Memory B cell (primary cell): ENCODE results near the gene BICD2.
A peak's percentile ranks its signal among the peaks of the same experiment; 100 is the strongest.

Source experiments
- ATAC-seq: fragments of 150-1000 bp; cut with Tn5 transposase; 2 replicates; pipeline ENCODE4 v1.10.0; 2021; ENCODE audit warnings: low read depth, mild to moderate bottlenecking, moderate library complexity
- DNase-seq, 2 donors: peaks; one replicate each; pipeline ENCODE4 v3.0.0; 2022; ENCODE audit warnings: low spot score in 2 of 2
- H3K27ac Mint-ChIP-seq: one replicate; pipeline ENCODE4 v1.8.0; 2022; ENCODE audit warnings: mild to moderate bottlenecking, moderate library complexity, mixed read lengths
- H3K27me3 Mint-ChIP-seq: one replicate; pipeline ENCODE4 v1.8.0; 2022; ENCODE audit warnings: mixed read lengths
- H3K36me3 Mint-ChIP-seq: one replicate; pipeline ENCODE4 v1.8.0; 2022; ENCODE audit warnings: mild to moderate bottlenecking, mixed read lengths
- H3K4me1 Mint-ChIP-seq: one replicate; pipeline ENCODE4 v1.8.0; 2022; ENCODE audit warnings: mixed read lengths
- H3K4me3 Mint-ChIP-seq: one replicate; pipeline ENCODE4 v1.8.0; 2022; ENCODE audit warnings: mild to moderate bottlenecking, moderate library complexity, mixed read lengths
- H3K9me3 Mint-ChIP-seq: one replicate; pipeline ENCODE4 v1.8.0; 2022; ENCODE audit warnings: mixed read lengths

Gene BICD2

DNA sequence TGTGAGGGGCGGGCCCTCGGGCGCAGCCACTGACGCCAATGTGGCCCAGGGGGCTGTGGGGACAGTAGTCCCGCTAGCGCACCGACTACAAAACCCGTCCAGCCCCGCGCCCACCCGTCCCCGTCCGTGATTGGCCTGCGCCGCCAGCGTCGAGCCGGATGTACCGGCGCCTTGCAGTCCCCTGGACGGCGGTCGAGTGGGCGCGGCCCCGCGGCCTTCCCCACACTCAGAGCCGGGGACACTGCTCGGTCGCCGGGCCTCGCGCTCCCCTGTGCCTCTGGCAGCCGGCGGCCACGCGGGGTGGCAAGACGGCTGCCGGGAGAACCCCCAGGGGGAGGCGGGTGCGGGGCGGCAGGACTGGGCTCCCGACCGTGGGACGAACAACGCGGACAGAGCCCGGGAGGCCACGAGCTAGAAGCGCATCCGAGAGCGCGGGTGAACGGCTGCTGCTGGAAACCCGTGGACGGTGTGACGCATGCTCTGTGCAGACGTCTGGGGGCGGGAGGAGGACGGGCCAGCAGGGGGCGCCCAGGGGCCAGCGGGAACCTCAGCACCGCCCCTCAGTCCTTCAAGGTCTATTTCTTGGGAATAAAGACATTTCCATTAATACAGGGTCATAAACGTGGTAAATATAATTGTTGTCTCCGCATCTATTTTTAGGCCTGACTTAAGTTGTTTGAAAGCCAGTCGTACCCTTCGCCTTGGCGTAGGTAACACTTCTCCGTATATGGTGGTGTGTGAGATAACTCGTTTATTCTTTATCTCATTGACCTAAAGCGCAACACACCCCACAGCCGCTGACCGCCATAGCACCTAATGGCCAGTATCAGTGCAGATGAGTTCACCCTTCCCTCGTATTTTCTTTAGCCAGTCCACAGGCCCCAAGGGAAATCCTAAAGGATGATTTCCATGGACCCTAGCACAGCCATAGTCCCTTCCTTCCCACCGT is 629 bp upstream of the BICD2 start:
- Mint-ChIP-seq H3K4me1 (peaks cover 54% of the 10 kb centered on the region), H3K4me3 (peak overlapping the region; percentile 89), H3K36me3 (no peaks in the 10 kb centered on the region), H3K27me3 (no peaks in the 10 kb centered on the region), H3K27ac (peak overlapping the region; percentile 92), H3K9me3 (no peaks in the 10 kb centered on the region)
- DNase-seq (peak; percentile 94 to 97), ATAC-seq (peak; percentile 88)

DNA sequence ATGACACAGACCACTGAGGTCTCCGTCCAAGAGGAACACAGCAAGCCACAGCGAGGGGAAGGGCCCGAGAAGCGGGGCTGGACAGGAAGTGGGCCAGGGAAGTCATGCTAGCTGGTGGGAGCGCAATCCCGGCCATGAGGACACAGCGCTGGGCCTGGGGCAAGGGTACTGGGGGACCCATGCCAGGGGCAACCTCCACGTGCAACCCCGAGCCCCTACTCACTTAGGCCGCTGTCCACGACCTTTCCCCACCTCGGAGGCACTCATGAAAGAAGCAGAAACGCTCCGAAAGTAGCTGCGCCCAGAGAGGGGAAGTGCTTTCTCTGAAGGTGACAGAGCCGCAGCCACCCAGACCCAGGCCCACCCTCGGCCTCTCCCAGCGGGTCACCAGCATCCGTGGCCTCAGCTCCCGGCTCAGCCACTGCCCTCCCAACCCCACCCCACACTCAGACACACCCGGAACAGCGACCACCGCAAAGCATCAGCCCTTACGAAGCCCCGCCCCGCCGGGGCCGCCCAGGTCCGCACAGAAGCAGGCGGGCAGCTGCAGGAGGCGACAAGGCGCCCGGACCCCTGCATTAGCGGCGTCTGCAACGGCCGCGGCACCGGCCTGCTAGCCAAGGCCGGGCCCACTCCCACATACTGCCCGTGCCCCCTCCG is 782 bp downstream of the BICD2 start:
- H3K36me3 Mint-ChIP-seq, result no peaks in the 10 kb centered on the region
- peak in 1 of 2 donors; percentile 37 for DNase-seq
- H3K27me3 Mint-ChIP-seq, result no peaks in the 10 kb centered on the region
- H3K4me3 Mint-ChIP-seq, result peak overlapping the region; percentile 98
- H3K4me1 Mint-ChIP-seq, result peaks cover 44% of the 10 kb centered on the region
- H3K9me3 Mint-ChIP-seq, result no peaks in the 10 kb centered on the region
- no peak for ATAC-seq
- H3K27ac Mint-ChIP-seq, result peak overlapping the region; percentile 84

DNA sequence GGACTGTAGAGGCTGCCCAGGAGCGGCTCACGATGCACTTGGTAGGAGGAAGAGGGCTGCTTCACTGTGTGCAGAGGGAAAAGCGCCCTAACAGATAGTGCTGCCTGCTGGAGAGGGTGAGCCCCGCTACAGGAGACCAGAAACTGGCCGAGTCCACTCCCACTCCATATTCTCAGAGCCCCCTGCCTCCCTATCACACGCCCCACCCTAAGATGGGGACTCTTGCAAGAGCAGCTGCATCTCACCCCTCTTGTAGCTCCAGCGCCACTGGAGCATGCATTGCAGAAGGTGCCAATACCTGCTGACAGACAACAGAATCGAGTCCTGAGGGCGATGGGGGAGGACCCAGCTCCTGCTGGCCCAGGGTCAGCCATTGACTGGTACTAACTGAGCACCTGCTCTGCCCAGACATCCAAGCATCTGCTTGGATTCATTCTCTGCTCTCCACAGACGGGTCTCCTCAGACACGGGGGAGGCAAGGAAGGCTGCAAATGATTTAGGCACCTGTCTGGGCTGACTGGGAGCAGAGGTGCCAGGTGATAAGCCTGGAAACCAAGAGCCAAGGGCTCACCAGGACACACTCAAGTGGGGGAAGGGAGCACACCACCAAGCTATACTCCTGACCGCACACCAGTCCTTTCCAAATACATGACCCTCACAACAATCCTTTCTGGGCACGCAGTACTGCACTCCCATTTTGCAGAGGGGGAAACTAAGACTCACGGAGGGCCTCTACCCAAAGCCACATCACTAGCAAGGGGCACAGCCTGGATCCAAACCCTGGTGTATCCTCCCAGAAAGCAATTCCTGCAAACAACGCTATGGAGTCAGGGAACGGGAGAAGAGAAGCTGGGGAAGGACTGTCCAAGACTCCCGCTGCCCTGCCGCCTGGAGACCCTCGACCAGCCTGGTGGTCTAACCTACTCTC is 1.6 kb downstream of the BICD2 start:
- Mint-ChIP-seq H3K9me3 (no peaks in the 10 kb centered on the region), H3K27ac (peak overlapping the region; percentile 84), H3K4me1 (peaks cover 40% of the 10 kb centered on the region), H3K36me3 (no peaks in the 10 kb centered on the region), H3K27me3 (no peaks in the 10 kb centered on the region), H3K4me3 (peak overlapping the region; percentile 98)
- ATAC-seq, result no peak
- DNase-seq, result no peak

DNA sequence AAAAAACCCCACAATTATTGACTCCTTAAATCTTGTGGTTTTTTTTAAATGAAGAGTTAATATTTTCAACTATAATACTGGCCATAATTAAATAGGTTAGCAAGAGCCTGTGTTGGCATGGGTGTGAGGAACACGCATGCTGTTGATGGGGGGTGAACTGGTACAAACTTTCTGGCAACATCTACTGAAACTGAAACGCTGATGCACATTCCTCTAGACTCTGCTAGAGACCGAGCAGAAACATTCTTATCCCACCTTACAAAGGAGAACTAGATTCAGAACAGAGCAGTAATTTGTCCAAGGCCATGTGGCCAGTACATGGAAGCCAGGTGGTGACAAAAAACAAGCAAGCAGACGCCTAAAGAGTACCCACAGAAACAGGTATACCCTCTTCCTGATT is 2.4 kb downstream of the BICD2 start:
- ATAC-seq, result no peak

DNA sequence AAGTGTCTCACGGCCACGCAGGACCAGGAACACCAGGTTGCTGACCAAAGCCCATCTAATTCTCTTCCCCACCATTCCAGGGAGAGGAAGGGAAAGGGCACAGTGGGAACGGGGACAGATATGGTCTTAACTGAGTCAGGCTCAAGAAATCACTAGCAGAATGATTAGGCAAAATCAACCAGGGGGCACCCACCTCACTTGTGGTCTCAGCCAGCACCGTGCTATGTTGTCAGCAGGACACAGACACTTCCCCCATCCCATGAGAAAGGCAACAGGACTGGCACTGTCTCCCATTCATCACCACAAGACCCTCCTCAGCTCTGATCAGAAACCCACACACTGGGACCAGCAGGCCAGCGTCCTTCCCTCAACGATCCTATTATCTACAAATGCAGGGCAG is 2.9 kb downstream of the BICD2 start:
- H3K4me1 Mint-ChIP-seq, result peaks cover 36% of the 10 kb centered on the region
- H3K4me3 Mint-ChIP-seq, result no peak overlapping the region
- no peak overlapping the region for H3K27ac Mint-ChIP-seq
- no peak for DNase-seq
- no peak for ATAC-seq
- no peaks in the 10 kb centered on the region for H3K9me3 Mint-ChIP-seq
- H3K27me3 Mint-ChIP-seq, result no peaks in the 10 kb centered on the region
- H3K36me3 Mint-ChIP-seq, result no peaks in the 10 kb centered on the region

More for the DNA sequence above, 2.4 kb downstream of the BICD2 start:
- H3K4me3 Mint-ChIP-seq, result peak overlapping the region; percentile 98
- H3K36me3 Mint-ChIP-seq, result no peaks in the 10 kb centered on the region
- peaks cover 40% of the 10 kb centered on the region for H3K4me1 Mint-ChIP-seq
- no peaks in the 10 kb centered on the region for H3K27me3 Mint-ChIP-seq
- peak overlapping the region; percentile 84 for H3K27ac Mint-ChIP-seq
- no peak for DNase-seq
- no peaks in the 10 kb centered on the region for H3K9me3 Mint-ChIP-seq

DNA sequence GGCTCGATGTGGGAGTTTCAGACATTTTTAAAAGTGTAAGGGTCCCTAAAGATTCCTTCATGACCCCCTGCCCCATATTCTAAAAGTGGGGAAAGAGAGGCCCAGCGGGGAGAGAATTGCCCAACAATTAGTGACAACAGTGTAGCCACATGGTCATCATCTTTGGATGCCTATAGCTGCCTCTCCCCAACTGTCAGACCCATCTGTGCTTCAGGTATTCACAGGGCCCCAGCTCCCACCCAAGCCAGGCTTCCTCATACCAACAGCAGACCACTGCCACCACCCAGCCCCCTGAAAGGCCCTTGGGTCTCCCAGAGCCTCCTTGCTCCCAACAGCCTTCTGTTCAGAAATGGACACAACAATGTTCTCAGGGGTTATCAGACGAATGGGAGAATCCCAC is 4.1 kb downstream of the BICD2 start:
- no peak for ATAC-seq
- Mint-ChIP-seq H3K36me3 (peaks cover 3% of the 10 kb centered on the region), H3K27ac (peak overlapping the region; percentile 72), H3K27me3 (no peaks in the 10 kb centered on the region), H3K9me3 (peaks cover 1% of the 10 kb centered on the region), H3K4me1 (peaks cover 29% of the 10 kb centered on the region), H3K4me3 (no peak overlapping the region)
- DNase-seq, result no peak

DNA sequence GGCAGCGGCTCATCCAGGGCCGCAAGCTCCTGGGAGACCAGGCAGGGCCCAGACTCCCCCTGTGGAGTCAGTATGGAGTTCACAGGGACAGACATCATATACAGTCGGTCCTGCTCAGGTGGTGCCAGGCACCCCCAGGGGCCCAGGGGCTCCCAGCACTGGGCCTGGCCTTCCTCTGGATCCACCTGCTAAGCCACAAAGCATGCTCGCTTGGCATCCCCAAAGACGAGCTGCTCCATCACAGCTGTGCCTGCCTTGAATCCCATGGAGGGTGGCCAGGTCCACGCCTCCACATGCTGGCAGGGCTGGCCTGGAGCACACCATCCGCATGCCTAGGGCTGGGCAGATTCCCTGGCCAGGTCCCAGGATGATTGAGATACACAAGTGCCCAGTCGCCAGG is 4.6 kb downstream of the BICD2 start:
- Mint-ChIP-seq H3K27ac (no peak overlapping the region), H3K9me3 (peaks cover 4% of the 10 kb centered on the region), H3K4me3 (no peak overlapping the region), H3K4me1 (peaks cover 33% of the 10 kb centered on the region), H3K36me3 (peaks cover 6% of the 10 kb centered on the region), H3K27me3 (no peaks in the 10 kb centered on the region)
- ATAC-seq (no peak), DNase-seq (no peak)

DNA sequence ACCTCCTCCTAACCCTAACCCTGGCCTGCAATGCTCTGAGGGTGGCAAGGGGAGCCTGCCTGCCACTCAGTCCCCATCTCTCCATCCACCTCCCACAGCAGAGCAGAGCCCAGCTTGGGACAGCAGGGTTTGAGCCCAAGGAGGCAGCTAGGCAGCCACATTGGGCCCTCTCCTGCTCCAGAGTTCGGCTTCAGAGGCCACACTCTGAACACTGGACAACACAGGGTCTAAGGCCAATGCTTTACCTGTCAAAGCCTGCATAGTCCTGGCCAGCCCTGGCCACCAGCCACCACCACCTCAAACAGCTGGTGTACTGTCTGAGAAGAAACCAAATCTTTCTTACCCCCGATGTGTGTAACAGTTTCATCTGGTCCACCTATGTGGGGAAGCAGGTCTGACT is 5.2 kb downstream of the BICD2 start:
- Mint-ChIP-seq H3K4me3 (no peak overlapping the region), H3K4me1 (peaks cover 33% of the 10 kb centered on the region), H3K27ac (no peak overlapping the region)

DNA sequence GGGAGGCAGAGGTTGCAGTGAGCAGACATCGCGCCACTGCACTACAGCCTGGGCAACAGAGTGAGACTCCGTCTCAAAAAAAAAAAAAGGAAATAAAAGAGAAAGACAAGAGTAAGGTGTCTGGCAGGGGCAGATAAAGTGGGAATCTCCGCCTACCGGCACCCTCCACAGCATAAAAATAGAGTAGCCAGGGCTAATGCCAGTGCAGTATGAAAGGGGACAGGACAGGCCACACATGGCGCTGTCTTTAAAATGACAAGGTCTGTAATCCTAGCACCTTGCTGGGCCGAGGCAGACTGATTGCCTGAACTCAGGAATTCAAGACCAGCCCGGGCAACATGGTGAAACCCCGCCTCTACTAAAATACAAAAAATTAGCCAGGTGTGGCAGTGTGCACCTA is 7.8 kb downstream of the BICD2 start:
- H3K27me3 Mint-ChIP-seq, result no peaks in the 10 kb centered on the region
- no peak overlapping the region for H3K27ac Mint-ChIP-seq
- H3K9me3 Mint-ChIP-seq, result peaks cover 4% of the 10 kb centered on the region
- no peak for DNase-seq
- H3K36me3 Mint-ChIP-seq, result peaks cover 9% of the 10 kb centered on the region
- ATAC-seq, result no peak
- H3K4me3 Mint-ChIP-seq, result no peak overlapping the region
- H3K4me1 Mint-ChIP-seq, result peaks cover 30% of the 10 kb centered on the region

More for the DNA sequence above, 5.2 kb downstream of the BICD2 start:
- H3K36me3 Mint-ChIP-seq, result peaks cover 6% of the 10 kb centered on the region
- DNase-seq, result no peak
- peaks cover 4% of the 10 kb centered on the region for H3K9me3 Mint-ChIP-seq
- ATAC-seq, result no peak
- no peaks in the 10 kb centered on the region for H3K27me3 Mint-ChIP-seq

DNA sequence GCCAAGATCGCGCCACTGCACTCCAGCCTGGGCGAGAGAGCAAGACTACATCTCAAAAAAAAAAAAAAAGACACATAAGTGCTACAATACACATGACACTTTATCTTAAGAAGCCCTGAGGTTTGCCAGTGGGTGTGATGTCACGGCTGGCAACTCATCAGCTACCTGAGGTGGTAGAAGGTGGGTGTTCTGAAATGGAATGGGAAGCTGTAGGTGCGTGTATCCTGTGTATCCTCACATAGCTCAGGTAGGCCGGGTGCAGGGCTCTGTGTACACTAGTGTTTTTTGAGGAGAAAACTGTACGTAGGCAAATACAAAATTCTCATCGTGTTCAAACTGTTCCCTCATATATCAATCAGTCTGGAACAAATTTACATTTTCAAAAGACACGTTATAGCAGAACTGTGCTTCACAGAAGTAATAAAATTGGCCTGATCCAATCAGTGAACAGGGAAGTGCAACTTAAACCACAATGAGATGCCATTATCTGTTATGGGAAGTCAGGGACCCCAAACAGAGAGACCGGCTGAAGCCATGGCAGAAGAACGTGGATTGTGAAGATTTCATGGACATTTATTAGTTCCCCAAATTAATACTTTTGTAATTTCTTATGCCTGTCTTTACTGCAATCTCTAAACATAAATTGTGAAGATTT is 10.4 kb downstream of the BICD2 start:
- H3K9me3 Mint-ChIP-seq, result peaks cover 4% of the 10 kb centered on the region
- DNase-seq, result no peak
- peaks cover 28% of the 10 kb centered on the region for H3K4me1 Mint-ChIP-seq
- no peak overlapping the region for H3K27ac Mint-ChIP-seq
- no peak overlapping the region for H3K4me3 Mint-ChIP-seq
- no peak for ATAC-seq
- H3K36me3 Mint-ChIP-seq, result peaks cover 12% of the 10 kb centered on the region
- no peaks in the 10 kb centered on the region for H3K27me3 Mint-ChIP-seq

DNA sequence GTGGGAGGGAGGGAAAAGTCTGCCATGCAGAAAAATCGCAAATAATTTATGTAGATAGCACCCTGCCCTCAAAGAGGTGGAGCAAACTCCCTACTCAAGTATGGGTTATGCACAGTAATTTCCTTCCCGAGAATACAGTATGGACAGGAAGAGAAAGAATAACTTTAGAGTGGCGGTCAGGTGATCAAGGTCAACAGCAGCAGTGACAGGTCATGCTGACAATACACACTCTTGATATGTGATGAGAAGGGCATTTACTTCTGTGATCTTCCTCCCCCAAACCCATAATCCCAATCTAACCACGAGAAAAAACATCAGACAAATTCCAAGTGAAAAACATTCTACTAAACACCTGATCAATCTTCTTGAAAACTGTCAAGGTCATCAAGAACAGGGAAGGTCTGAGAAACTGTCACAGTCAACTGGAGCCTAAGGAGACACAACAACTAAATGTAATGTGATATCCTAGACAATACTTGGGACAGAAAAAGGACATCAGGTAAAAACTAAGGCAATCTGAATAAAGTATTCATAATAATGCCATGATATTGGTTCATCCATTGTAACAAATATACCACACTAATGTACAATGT is 11.7 kb downstream of the BICD2 start:
- no peak overlapping the region for H3K27ac Mint-ChIP-seq
- no peaks in the 10 kb centered on the region for H3K27me3 Mint-ChIP-seq
- peaks cover 34% of the 10 kb centered on the region for H3K4me1 Mint-ChIP-seq
- ATAC-seq (no peak), DNase-seq (no peak)
- H3K36me3 Mint-ChIP-seq, result peaks cover 12% of the 10 kb centered on the region
- H3K4me3 Mint-ChIP-seq, result no peak overlapping the region
- peaks cover 4% of the 10 kb centered on the region for H3K9me3 Mint-ChIP-seq

DNA sequence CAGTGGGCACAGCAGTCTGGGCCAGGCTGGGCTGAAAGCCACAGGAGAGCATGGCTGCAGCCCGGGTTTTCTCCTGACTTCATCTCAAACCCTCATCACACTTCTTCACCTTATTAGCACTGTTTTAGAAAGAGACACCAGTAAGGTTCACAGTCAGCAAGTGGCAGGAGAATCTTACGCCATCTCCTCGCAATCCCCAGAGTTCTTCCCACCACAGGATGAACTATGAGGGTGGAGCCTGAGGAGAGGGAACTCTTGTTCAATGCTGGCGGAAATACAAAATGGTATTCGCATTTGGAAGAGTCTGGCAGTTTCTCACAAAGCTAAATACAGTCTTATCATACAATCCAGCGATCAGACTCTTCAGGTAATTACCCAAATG is 14.7 kb downstream of the BICD2 start:
- ATAC-seq, result no peak
- Mint-ChIP-seq H3K4me1 (peaks cover 43% of the 10 kb centered on the region), H3K27ac (no peak overlapping the region), H3K9me3 (no peaks in the 10 kb centered on the region), H3K36me3 (peaks cover 9% of the 10 kb centered on the region), H3K4me3 (no peak overlapping the region), H3K27me3 (no peaks in the 10 kb centered on the region)
- DNase-seq, result no peak
